GM10847 (cell line): Measurements from ENCODE around the gene KCNS1.

Source experiments
- POLR2A ChIP-seq: IDR thresholded peaks from 2 replicates; pipeline ENCODE4 v1.6.1; 2011; ENCODE audit not compliant: insufficient read length; ENCODE audit errors: extremely low read depth

Gene KCNS1

DNA sequence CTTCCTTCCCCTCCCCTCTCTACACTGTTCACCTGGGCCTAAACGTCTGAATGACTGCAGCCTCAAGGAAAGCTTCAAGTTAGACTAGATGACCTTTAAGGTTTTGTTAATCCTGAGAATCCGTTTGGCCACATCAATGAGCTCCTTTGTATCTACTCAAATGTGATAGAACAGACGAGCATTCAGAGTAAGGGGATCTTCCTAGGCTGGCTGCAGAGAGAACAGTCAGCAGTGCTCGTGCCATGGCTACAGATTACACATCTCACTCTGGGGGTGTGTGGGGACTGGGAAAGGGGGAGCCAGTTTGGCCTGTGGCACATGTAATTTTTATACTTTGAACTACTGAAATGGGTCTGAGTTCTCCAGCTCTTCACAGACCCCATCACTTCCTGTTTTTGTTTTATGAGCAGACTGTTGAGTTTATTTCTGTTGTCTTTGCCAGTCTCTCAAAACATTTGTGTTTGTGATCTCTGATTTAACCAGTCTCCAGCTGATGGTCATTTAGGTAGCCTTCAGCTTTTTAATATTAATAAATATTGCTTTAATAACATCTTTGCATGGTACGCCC, 50.9 kb downstream of the KCNS1 start:
- TF ChIP-seq POLR2A: no peak

DNA sequence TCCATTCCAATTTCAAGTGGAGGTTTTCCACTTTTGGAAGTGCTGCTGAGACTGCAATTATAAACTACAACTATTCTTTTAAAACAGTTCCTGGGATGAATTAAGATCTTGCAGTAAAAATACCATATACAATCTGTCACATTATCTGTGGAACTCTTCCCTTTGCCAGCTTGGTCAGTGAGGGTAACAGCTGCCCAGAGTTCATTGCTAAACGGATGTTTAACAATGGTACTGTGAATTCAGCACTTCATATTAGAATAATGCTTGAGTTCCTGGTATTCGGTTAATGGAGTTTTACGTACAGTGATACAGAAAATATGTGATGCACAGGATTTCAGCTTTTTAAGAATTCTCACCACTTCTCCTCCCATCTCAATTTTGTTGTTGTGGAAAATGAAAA, 51.5 kb downstream of the KCNS1 start:
- no peak for TF ChIP-seq POLR2A

DNA sequence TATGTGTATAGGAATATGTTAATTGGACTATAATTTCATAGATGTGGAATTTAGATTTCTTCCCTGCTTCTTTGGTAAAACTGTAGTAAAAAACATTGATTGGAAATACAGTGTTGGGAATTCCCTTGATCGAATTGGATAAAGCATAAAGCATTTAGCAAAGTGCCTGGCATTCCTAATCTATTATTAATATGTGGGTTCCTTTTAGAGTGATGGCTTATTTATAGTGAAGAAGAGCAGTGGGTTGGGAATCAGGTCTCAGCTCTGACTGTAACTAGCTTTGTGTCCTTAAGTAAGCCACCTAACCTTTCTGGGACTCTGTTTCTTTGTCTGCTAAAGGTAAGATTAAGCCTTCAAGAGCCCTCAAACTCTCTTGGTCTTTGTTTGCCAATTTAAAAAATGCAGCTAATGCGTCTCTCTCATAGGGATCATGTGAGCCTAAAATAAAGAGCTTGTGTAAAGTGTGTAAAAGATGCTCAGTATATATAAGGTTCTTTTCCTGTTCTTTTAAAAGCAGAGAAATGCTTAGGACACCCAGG, 53.3 kb downstream of the KCNS1 start:
- no peak for TF ChIP-seq POLR2A

DNA sequence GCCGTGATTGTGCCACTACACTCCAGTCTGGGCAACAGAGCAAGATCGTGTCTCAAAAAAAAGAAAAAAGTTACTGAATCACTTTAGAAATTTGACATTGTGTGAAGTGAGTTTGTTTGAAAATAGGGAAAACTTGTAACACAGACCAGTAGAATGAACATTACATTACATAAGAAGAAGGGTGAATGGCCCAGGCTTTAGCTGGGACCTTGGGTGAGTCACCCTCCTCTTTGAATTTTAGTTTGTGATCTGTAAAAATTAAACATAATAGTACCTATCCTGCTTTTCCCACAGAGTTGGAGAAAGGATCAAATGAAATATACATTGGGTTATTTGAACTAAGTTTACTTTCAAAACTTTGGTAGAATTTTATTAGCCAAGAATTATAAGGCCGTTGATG, 56.3 kb downstream of the KCNS1 start:
- no peak for TF ChIP-seq POLR2A

DNA sequence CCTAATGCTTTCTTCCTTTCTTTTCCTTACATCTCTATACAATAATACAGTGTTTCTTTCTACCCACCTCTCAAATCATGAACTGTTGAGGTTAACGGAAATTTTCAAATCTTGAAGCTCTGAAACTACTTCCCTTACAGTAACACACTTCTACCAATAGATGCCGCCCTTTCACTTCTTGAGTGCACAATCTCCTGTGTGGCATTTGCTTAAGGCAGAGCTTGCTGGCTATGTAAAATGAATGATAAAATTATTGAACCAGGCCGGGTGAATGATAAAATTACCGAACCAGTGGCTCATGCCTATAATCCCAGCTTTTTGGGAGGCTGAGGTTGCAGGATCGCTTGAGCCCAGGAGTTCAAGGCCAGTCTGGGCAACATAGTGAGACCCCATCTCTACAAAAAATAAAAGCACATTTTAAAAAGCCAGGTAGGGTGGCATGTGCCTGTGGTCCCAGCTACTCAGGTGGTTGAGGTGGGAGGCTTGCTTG, 56.8 kb downstream of the KCNS1 start:
- no peak for TF ChIP-seq POLR2A

DNA sequence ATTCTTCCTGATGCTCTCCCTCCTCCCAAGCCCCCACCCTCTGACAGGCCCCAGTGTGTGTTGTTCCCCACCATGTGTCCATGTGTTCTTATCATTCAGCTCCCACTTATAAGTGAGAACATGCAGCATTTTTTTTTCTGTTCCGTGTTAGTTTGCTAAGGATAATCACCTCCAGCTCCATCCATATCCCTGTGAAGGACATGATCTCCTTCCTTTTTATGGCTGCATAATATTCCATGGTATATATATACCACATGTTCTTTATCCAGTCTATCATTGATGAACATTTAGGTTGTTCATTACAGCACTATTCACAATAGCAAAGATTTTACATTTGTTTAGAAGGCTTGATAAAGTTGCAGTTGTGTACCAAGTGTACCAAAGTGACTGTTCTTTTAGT, 57.9 kb downstream of the KCNS1 start:
- no peak for TF ChIP-seq POLR2A
